Measurements from ENCODE around the gene CCM2L. TPM values are rescaled to one million over a fixed set of nuclear protein-coding genes. Genes with fewer than 3 reads are reported as not detected.

The CCM2L gene
- total RNA-seq, 1 donor from 2014 or later = not detected

- Mint-ChIP-seq H3K4me3 (ENCODE audit: unreplicated experiment) (no peak overlapping the region), H3K36me3 (ENCODE audit: unreplicated experiment) (no peaks in the 10 kb centered on the region), H3K27ac (ENCODE audit: unreplicated experiment) (no peak overlapping the region), H3K27me3 (ENCODE audit: unreplicated experiment) (peaks cover 16% of the 10 kb centered on the region), H3K9me3 (ENCODE audit: unreplicated experiment) (no peaks in the 10 kb centered on the region), H3K4me1 (ENCODE audit: unreplicated experiment) (peaks cover 7% of the 10 kb centered on the region)
- no peak for DNase-seq (ENCODE audit: extremely low spot score, unreplicated experiment)
- TF ChIP-seq CTCF (IDR thresholded peaks at IDR 0.05) = no peak
These were observed 61.3 kb downstream of the CCM2L start for GRCh38 chr20:32071395-32072167.

DNA sequence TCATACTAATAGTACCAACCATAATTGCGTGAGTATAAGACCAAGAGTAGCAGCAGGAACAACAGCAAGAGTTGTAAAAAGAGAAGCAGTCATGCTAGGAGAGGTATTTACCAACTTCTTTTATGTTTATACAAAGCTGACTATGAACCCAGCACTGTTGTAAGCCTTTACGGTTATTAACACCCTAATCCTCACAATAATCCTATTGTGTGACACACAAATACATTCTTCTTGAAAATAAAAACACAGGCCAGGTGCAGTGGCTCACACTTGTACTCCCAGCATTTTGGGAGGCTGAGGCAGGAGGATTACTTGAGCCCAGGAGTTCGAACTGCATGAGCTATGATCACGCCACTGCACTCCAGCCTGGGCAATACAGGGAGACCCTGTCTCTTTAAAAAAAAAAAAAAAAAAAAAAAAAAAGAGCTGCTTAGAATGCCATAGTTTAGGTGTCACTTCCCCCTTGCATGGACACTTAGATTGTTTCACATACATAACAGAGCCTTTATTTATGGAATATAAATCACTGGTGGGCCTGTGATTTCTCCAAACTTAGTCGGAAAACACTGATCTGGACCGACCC, 62.0 kb downstream of the CCM2L start:
- Mint-ChIP-seq H3K4me3 (ENCODE audit: unreplicated experiment) (no peak overlapping the region), H3K36me3 (ENCODE audit: unreplicated experiment) (no peaks in the 10 kb centered on the region), H3K4me1 (ENCODE audit: unreplicated experiment) (peaks cover 4% of the 10 kb centered on the region), H3K9me3 (ENCODE audit: unreplicated experiment) (no peaks in the 10 kb centered on the region), H3K27ac (ENCODE audit: unreplicated experiment) (no peak overlapping the region), H3K27me3 (ENCODE audit: unreplicated experiment) (peaks cover 18% of the 10 kb centered on the region)
- TF ChIP-seq CTCF (IDR thresholded peaks at IDR 0.05) = no peak
- no peak for DNase-seq (ENCODE audit: extremely low spot score, unreplicated experiment)

DNA sequence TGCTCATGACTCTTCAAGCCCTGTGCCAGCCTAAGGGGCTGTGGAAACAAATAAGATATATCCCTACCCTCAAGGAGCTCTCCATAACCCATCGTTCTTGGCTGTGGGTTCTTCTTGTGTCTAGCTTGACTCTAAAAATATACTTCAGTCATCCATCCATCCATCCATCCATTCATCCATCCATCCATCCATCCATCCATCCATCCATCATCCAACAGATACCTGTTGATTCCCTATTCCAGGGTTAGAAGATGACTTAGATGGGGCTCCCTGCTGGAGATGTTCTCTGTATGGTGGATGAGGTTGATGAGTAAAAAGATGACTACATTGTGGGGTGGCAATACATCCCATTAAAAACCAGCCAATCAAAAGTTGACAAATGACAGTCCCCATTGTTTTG, 65.3 kb downstream of the CCM2L start:
- no peaks in the 10 kb centered on the region for H3K9me3 Mint-ChIP-seq (ENCODE audit: unreplicated experiment)
- H3K4me3 Mint-ChIP-seq (ENCODE audit: unreplicated experiment) = no peak overlapping the region
- H3K4me1 Mint-ChIP-seq (ENCODE audit: unreplicated experiment) = no peaks in the 10 kb centered on the region
- DNase-seq (ENCODE audit: extremely low spot score, unreplicated experiment) = no peak
- no peak for TF ChIP-seq CTCF (IDR thresholded peaks at IDR 0.05)
- no peak overlapping the region for H3K27ac Mint-ChIP-seq (ENCODE audit: unreplicated experiment)
- H3K27me3 Mint-ChIP-seq (ENCODE audit: unreplicated experiment) = peaks cover 21% of the 10 kb centered on the region
- no peaks in the 10 kb centered on the region for H3K36me3 Mint-ChIP-seq (ENCODE audit: unreplicated experiment)

GRCh38 chr20:32077190-32077589, 67.0 kb downstream of the CCM2L start:
- no peaks in the 10 kb centered on the region for H3K4me1 Mint-ChIP-seq (ENCODE audit: unreplicated experiment)
- peaks cover 26% of the 10 kb centered on the region for H3K27me3 Mint-ChIP-seq (ENCODE audit: unreplicated experiment)
- no peaks in the 10 kb centered on the region for H3K36me3 Mint-ChIP-seq (ENCODE audit: unreplicated experiment)
- no peak for DNase-seq (ENCODE audit: extremely low spot score, unreplicated experiment)
- H3K4me3 Mint-ChIP-seq (ENCODE audit: unreplicated experiment) = no peak overlapping the region
- no peak overlapping the region for H3K27ac Mint-ChIP-seq (ENCODE audit: unreplicated experiment)
- no peak for TF ChIP-seq CTCF (IDR thresholded peaks at IDR 0.05)
- H3K9me3 Mint-ChIP-seq (ENCODE audit: unreplicated experiment) = no peaks in the 10 kb centered on the region

DNA sequence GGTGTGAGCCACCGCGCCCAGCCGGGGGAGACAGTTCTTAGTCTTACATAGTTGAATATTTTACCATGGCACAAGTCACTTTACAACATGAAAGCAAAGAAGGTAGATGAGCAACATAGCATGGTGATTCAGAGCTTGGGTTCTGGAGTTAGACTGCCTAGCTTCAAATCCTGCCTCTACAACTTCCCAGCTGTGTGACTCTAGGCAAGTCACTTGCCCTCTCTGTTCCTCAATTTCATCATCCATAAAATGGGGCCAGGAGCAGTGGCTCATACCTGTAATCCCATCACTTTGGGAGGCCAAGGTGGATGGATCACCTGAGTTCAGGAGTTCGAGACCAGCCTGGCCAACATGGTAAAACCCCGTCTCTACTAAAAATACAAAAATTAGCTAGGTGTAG, 68.1 kb downstream of the CCM2L start:
- Mint-ChIP-seq H3K4me3 (ENCODE audit: unreplicated experiment) (no peak overlapping the region), H3K27ac (ENCODE audit: unreplicated experiment) (no peak overlapping the region), H3K9me3 (ENCODE audit: unreplicated experiment) (no peaks in the 10 kb centered on the region), H3K36me3 (ENCODE audit: unreplicated experiment) (no peaks in the 10 kb centered on the region), H3K27me3 (ENCODE audit: unreplicated experiment) (peaks cover 35% of the 10 kb centered on the region), H3K4me1 (ENCODE audit: unreplicated experiment) (no peaks in the 10 kb centered on the region)
- no peak for DNase-seq (ENCODE audit: extremely low spot score, unreplicated experiment)
- TF ChIP-seq CTCF (IDR thresholded peaks at IDR 0.05) = no peak
